Measurements from ENCODE around the gene SLIT3. TPM values are rescaled to one million over a fixed set of nuclear protein-coding genes. Genes with fewer than 3 reads are reported as not detected.

Gene SLIT3
- total RNA-seq, 3 donors from 2014 or later (not counting 1 experiment from before 2014, with no cell fraction given), result 0.34 to 0.80 TPM; not detected in 1

DNA sequence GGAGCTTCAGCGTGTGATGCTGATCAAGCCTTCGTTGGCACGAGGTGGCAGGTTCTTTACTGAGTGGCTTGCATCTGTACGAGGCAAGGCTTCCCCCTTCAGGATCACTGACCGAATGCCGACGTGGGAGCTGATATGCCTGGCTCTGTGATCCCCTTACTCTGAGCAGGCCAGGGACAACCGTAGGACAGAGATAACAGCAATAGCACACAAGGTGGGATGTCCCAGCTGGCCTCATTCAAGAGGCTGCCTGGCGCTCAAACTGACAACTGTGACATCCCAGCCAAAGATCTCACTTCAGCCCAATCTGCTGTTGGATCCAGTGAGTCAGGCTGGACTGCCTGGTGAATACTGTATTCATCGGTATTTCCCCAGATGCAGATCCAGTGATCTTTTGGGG is 522.4 kb downstream of the SLIT3 start:
- DNase-seq, result no peak
- no peaks in the 10 kb centered on the region for H3K9me3 Mint-ChIP-seq

DNA sequence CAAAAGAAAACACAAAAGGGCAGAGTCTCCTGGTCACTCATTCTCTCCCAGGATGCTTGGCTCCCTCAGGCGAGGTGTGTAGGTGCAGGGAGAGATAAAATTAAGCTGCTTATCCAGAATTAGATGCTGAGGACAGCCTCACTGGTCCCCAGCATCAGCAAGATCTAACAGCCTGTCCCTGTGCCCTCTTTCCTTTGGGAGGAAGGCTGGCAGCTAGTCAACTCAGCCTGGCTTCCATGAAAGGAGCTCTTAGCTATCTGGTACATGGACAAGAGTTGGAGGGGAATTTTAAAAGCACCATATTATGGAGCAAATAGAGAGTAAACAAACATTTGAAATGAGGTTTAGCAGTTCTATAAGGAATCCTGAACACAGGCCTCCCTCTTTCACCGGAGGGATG is 523.3 kb downstream of the SLIT3 start:
- no peaks in the 10 kb centered on the region for H3K4me1 Mint-ChIP-seq
- H3K9me3 ChIP-seq (ENCODE audit: control insufficient read depth, insufficient read depth, low read length), result no peaks in the 10 kb centered on the region
- intact Hi-C loops (cut with micrococcal nuclease), result no loop called here
- WGBS (ENCODE audit: insufficient coverage), result 72% methylated on average over 2 of the region's 2 CpGs
- no peaks in the 10 kb centered on the region for H3K27me3 ChIP-seq (ENCODE audit: control insufficient read depth, insufficient read depth, low read length)
- peaks cover under 1 to 2% of the 10 kb centered on the region in 2 donors for H3K27me3 Mint-ChIP-seq (ENCODE audit: low read depth in 2 of 2)
- H3K9me3 Mint-ChIP-seq, result no peaks in the 10 kb centered on the region
- TF ChIP-seq, protein P1, sequence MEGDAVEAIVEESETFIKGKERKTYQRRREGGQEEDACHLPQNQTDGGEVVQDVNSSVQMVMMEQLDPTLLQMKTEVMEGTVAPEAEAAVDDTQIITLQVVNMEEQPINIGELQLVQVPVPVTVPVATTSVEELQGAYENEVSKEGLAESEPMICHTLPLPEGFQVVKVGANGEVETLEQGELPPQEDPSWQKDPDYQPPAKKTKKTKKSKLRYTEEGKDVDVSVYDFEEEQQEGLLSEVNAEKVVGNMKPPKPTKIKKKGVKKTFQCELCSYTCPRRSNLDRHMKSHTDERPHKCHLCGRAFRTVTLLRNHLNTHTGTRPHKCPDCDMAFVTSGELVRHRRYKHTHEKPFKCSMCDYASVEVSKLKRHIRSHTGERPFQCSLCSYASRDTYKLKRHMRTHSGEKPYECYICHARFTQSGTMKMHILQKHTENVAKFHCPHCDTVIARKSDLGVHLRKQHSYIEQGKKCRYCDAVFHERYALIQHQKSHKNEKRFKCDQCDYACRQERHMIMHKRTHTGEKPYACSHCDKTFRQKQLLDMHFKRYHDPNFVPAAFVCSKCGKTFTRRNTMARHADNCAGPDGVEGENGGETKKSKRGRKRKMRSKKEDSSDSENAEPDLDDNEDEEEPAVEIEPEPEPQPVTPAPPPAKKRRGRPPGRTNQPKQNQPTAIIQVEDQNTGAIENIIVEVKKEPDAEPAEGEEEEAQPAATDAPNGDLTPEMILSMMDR (IDR thresholded peaks at IDR 0.05), result no peak
- H3K4me3 Mint-ChIP-seq, result no peak overlapping the region
- H3K36me3 ChIP-seq (ENCODE audit: control insufficient read depth, insufficient read depth, low read length), result no peaks in the 10 kb centered on the region
- ATAC-seq (no peak), DNase-seq (no peak)
- H3K27ac ChIP-seq (ENCODE audit: low read length), result no peak overlapping the region
- no peaks in the 10 kb centered on the region for H3K4me1 ChIP-seq (ENCODE audit: control insufficient read depth, insufficient read depth, low read length)
- no peaks in the 10 kb centered on the region for H3K36me3 Mint-ChIP-seq
- no peak overlapping the region for H3K27ac Mint-ChIP-seq
- no peak overlapping the region for H3K4me3 ChIP-seq (ENCODE audit: low read length)

More for the DNA sequence above, 522.4 kb downstream of the SLIT3 start:
- Mint-ChIP-seq H3K4me3 (no peak overlapping the region), H3K27ac (no peak overlapping the region), H3K36me3 (no peaks in the 10 kb centered on the region), H3K4me1 (no peaks in the 10 kb centered on the region), H3K27me3 (ENCODE audit: low read depth in 2 of 2) (peaks cover 3 to 8% of the 10 kb centered on the region in 2 donors)
- H3K4me1 ChIP-seq (ENCODE audit: control insufficient read depth, insufficient read depth, low read length), result no peaks in the 10 kb centered on the region
- H3K9me3 ChIP-seq (ENCODE audit: control insufficient read depth, insufficient read depth, low read length), result no peaks in the 10 kb centered on the region
- H3K27me3 ChIP-seq (ENCODE audit: control insufficient read depth, insufficient read depth, low read length), result no peaks in the 10 kb centered on the region
- intact Hi-C loops (cut with micrococcal nuclease), result no loop called here
- no peak overlapping the region for H3K4me3 ChIP-seq (ENCODE audit: low read length)
- TF ChIP-seq, protein P1 (IDR thresholded peaks at IDR 0.05), result no peak
- H3K36me3 ChIP-seq (ENCODE audit: control insufficient read depth, insufficient read depth, low read length), result no peaks in the 10 kb centered on the region
- no peak for ATAC-seq
- 91% methylated on average over 10 of the region's 10 CpGs for WGBS (ENCODE audit: insufficient coverage)
- no peak overlapping the region for H3K27ac ChIP-seq (ENCODE audit: low read length)

DNA sequence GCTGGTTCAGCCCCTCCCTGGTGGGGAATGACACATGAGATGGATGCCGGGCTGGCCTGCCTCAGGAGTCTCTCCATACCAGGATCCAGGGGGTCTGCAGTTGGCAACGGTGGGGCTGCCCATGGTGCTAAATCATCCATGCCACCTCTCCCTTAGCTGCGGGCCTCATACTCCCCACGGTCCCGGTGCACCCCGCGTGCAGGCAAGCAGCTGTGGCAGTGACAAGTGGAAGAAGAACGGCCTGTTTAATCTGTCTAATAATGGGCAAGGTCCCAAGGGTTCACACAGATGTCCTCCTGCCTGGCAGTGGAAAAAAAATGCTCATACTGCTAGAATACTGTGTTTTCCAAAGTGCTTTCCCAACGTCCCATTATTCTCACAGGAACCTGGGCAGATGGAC is 524.9 kb downstream of the SLIT3 start:
- H3K4me3 ChIP-seq (ENCODE audit: low read length), result no peak overlapping the region
- no peaks in the 10 kb centered on the region for H3K36me3 ChIP-seq (ENCODE audit: control insufficient read depth, insufficient read depth, low read length)
- Mint-ChIP-seq H3K9me3 (no peaks in the 10 kb centered on the region), H3K4me1 (no peaks in the 10 kb centered on the region), H3K4me3 (no peak overlapping the region), H3K27me3 (ENCODE audit: low read depth in 2 of 2) (no peaks in the 10 kb centered on the region), H3K27ac (no peak overlapping the region), H3K36me3 (no peaks in the 10 kb centered on the region)
- no peaks in the 10 kb centered on the region for H3K4me1 ChIP-seq (ENCODE audit: control insufficient read depth, insufficient read depth, low read length)
- DNase-seq (no peak), ATAC-seq (no peak)
- no peaks in the 10 kb centered on the region for H3K27me3 ChIP-seq (ENCODE audit: control insufficient read depth, insufficient read depth, low read length)
- intact Hi-C loops (cut with micrococcal nuclease), result no loop called here
- TF ChIP-seq, protein P1 (IDR thresholded peaks at IDR 0.05), result no peak
- H3K9me3 ChIP-seq (ENCODE audit: control insufficient read depth, insufficient read depth, low read length), result no peaks in the 10 kb centered on the region
- WGBS (ENCODE audit: insufficient coverage), result 84% methylated on average over 9 of the region's 9 CpGs
- H3K27ac ChIP-seq (ENCODE audit: low read length), result no peak overlapping the region

DNA sequence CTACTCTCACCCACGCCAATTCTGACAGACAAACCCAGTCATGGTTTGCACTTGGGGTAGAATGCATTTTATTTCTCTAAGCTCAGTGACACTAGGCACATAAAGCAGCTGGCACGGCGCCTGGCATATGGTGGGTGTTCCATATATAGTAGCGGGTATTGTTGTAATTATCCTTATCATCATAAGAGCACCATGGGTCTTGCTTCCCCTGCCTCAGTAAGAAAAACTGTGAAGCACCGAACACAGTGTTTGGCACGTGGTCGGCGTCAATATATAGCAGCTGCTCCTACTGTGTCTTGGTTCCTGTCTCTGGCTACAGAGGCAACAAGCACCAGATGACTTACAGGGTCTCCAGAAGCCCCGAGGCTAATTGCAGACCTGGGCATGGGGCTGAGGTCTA is 527.7 kb downstream of the SLIT3 start:
- Mint-ChIP-seq H3K9me3 (no peaks in the 10 kb centered on the region), H3K4me3 (no peak overlapping the region), H3K27me3 (ENCODE audit: low read depth in 2 of 2) (no peaks in the 10 kb centered on the region), H3K27ac (no peak overlapping the region), H3K36me3 (no peaks in the 10 kb centered on the region), H3K4me1 (no peaks in the 10 kb centered on the region)
- ATAC-seq, result no peak
- H3K4me3 ChIP-seq (ENCODE audit: low read length), result no peak overlapping the region
- 92% methylated on average over 7 of the region's 9 CpGs for WGBS (ENCODE audit: insufficient coverage)
- no peaks in the 10 kb centered on the region for H3K27me3 ChIP-seq (ENCODE audit: control insufficient read depth, insufficient read depth, low read length)
- TF ChIP-seq, protein P1 (IDR thresholded peaks at IDR 0.05), result no peak
- H3K36me3 ChIP-seq (ENCODE audit: control insufficient read depth, insufficient read depth, low read length), result no peaks in the 10 kb centered on the region
- H3K4me1 ChIP-seq (ENCODE audit: control insufficient read depth, insufficient read depth, low read length), result no peaks in the 10 kb centered on the region
- H3K27ac ChIP-seq (ENCODE audit: low read length), result no peak overlapping the region
- DNase-seq, result no peak
- intact Hi-C loops (cut with micrococcal nuclease), result no loop called here
- no peaks in the 10 kb centered on the region for H3K9me3 ChIP-seq (ENCODE audit: control insufficient read depth, insufficient read depth, low read length)

Data from natural killer cell (primary cell).